HG03060 (cell line): ENCODE results near the gene CST5.
"Not testable (repeated sequence)": the region's sequence is repeated elsewhere in the genome, so short reads cannot be mapped to it uniquely, and the experiment has no call there.

ENCODE experiments used
- ATAC-seq: cut with Tn5 transposase; IDR thresholded peaks from one replicate; pipeline ENCODE4 v1.9.1; 2021; ENCODE audit warnings: low read depth, moderate number of reproducible peaks; ENCODE audit not compliant: unreplicated experiment

The CST5 gene, protein sequence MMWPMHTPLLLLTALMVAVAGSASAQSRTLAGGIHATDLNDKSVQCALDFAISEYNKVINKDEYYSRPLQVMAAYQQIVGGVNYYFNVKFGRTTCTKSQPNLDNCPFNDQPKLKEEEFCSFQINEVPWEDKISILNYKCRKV

DNA sequence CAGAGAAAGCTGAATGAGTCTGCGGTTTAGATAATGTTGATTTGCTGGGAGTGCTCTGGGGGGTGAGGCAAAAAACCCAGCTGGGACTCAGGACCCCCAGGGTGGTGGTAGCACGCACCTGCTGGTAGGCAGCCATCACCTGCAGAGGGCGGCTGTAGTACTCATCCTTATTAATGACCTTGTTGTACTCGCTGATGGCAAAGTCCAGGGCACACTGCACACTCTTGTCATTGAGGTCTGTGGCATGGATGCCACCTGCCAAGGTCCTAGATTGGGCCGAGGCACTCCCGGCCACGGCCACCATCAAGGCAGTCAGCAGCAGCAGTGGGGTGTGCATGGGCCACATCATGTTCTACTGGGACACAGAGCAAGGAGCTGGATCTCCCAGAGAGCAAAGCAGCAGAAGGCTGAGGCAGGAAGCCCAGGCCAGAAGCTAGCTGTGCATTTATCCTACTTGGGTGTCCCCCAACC is at the start of gene CST5:
Gene CST5 (minus strand): TSS at position 421 of the 471 bp plus-strand sequence. CDS start 72 bp downstream, at position 349.
- ATAC-seq: no peak

DNA sequence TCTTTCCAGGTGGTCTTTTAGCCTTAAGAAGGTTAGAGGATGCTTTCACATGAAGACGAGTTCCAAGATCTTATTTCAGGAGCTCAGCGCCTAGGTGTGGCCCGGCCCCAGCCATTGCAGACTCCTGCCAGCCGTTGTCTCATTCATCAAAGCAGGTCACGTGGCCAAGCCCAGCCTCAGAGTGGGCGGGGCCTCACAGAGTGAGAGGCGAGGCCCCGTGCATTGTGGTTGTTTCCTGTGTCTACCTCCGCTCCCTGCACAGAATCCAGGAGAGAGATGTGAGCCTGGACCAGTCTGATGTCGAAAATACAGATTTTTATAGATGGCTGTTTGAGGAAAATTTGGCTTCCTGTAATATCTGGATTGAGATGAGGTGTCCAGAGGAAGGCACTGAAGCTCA is 49.2 kb upstream of the CST5 start:
- ATAC-seq: no peak

DNA sequence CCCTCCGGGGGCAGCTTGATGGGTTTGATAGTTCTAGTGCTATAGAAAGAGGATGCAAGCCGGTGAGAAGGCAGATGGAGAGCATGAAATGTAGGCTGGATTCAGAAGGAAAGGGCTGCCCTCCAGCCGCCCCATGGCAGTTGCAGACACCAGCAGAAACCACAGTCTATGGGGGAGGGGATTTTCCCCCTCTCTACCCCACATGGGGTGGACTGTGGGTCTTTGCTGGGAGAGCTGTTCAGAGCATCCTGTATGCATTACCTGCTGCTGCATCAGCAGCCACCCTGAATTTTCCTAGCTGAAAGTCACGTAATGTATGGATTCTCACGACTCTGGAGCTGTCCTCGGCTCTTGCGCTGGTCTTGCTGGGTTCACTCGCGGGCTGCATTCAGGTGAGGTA is 48.8 kb upstream of the CST5 start:
- no peak for ATAC-seq

DNA sequence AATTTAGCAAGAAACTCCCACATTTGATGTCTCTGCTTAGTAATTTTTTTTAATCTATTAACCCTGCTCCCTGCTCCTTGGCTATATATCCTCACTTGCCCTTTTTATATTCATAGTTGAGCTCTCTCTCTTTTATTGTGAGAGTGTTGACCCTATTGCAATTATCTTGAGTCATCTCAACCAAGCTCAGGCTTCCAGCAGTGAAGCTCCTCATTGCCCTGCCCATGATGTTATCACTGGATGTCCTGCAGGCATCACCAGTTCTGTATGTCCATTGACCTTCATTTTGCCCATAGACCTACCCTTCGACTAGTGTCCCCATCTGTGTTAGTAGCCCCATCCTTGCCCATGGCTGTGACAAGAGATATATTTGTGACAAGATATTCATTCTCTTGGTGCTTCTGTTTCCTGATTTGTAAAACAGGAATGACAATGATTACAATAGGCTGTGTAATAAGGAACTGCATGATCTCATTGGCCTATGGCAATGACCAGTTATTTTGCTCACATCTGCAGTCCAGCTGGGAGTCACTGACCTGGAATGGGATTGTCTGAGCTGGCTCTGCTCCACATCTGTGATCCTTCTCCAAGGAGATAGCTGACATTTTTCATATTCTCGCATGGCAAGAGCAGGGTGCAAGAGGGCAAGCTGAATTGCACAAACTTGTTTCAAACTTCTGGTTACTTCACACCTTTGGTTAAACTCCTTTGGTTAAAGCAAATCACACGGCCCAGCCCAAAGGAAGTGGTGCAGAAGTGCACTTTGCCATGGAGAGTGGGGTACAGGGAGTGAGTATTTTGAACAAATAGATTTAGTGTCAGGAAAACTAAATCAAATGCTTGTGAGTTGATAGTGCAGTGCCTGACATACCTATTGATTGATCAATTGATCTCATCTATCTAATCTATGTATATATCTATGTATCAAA is 47.7 kb upstream of the CST5 start:
- no peak for ATAC-seq

DNA sequence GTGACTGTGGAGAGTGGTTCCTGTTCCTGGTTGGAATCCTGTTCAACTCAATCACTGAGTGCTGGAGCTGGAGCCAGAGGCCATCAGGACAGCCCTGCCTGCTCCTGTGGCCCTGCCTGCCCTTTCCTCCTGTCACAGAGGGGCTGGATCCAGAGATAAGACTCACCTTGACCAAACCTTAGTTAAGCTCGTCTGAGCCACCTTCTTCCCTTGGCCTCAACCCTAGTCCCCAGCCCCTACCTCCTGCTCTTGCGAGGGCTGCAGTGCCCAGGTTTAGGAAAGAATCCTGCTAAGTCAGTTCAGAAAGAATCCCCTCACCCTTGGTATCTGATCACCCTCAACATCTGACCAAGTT is 47.0 kb upstream of the CST5 start:
- no peak for ATAC-seq

DNA sequence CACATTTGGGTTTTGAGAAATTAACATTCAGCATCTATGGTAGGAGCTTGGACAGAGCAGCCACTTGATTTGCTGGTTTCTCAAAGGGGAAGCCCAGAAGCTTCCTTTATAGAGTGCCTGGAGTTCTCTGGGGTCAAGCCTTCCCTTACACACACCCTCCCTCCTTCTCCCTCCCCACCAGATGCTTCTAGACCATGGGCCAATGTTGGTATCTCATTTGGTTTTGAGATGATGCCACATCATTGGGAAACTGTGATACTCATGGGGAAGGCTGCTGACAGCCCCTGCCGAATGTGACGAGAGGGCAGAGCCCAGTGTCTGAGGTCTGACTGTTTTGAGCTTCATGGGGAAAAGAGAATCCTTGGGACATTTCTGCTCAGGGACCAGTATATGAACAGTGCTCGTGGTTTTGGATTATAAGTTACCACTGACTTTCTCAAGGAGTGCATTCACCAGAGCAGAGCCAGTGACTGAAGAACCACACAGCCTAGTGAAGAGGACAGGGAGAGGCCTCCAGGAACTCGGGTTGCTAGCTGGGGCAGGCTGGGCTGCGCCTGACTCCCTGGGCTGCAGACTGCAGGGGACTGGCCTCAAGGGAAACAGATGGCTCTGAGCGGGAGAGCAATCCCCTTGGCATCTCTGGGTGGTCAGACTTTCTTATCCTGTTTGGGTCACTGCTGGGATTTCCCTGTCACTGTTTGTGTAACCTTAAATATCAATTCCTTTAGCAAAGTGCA is 46.4 kb upstream of the CST5 start:
- ATAC-seq: no peak

DNA sequence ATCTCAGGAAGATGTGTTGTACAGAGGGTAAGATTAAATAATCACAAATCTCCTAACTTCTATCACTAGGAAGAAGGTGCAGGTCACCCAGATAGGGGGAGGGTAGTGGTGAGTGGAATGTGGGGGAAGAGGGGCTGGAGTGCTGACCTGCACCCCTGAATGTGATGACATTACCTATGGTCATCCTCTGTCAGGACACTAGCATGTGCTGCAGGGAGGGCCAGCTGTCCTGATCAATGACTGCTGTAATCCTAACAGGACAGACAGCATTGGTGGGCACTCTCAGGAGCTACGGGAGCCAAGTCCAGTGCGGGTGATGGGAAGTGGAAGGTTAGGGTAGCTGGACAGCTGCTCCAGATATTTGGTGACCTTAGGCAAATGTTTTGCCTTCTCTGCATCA is 45.2 kb upstream of the CST5 start:
- no peak for ATAC-seq

DNA sequence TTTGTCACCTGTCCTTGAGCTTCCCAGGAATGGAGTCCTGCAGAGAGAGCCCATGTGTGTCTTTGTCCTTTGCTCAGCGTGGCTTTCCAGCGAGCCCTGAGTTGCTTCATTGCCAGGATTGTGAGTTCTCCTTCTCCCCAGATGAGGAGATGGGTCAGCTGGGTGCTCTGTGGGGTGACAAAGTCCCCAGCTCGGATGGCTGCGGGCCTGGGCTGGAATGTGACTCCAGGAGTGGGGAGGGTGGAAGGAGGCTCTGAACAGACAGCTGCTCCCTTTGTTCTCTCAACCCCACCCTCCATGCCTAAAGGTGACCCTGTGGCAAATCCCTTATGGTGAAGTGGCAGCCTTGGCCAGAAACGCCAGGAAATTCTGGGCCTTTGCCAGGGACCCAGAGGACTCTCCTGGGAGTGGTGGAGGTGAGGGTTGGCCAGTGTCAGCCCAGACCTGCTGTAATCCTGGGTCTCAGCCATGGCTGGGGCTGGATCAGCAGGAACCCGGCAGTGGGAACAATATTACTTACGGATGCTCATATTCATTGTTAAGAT is 44.4 kb upstream of the CST5 start:
- no peak for ATAC-seq

DNA sequence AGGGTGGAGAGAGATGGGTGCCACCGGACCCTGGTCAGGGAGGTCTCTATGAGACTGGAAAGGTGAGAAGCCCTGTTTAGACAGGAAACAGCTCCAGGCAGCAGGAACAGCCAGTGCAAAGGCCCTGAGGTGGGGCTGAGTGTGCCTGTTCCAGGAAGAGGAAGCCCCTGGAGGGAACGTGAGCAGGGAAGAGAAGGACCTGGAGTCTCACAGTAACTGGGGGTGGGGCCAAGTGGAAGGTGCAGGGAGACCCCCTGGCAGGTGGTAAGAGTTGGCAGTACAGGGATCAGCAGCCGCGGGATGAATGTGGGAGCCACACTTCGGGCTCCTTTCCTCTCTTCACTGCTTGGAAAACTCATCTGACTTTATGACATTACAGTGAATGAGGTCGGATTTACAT is 43.8 kb upstream of the CST5 start:
- ATAC-seq: no peak

DNA sequence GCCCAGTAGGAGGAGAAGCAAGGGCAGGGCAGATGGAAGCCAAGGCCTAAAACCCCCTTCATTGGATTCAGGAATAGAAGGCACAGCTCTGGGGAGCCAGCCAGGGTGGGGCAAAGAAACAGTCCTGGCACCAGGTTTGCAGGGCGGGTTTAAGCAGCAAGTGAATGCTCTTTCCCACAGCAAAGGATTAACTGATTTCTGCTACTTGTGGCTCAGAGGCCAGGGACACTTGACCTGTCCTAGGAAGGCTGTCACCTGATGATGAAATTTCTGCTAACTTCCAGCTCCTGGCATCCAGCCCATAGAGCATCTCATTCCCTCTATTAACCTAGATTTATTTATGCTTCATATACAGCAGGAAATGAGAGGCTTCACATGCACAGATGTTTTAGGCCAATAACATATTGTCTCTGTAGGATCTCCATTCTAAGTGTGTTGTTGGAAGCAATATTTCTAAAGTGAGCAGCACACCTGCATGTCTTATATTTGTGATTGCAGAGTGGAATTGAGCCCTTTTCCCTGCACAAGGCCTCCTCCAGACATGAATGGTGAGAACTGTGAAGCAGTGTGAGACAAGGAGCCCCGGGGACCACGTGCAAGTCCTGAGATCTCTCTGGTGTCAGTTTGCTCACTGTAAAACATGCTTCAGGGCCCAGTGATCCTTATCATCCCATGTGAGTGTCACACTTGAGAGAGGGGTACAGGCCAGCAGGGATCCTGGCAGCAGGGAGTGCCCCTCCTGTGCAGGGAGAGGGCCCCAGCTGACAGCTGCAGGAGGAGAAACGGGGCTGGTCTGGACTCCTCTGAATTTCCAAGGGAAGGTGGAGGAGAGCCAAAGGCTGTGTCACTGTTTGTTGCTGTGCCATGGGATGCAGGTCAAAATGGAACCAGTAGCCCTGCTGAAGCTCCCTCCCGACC is 41.1 kb upstream of the CST5 start:
- ATAC-seq: no peak

DNA sequence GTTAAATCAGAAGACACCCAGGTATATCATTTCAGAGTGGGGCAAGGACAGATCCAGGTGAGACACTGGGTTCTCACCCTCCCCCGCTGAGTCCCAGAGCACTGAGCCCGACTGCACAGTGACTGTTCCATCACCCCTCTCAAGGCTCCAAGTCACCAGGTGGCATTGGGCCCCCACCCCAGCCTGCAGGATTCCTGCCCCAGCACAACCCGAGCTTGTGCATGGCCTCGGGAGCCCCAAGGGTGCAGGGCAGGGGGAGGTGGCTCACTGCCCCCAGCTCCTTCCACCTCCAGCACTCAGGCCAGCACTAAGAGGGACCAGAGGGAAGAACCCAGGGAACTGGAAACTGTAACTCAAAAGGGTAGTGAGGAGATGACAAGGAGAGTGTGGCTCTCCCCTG is 39.3 kb upstream of the CST5 start:
- no peak for ATAC-seq

DNA sequence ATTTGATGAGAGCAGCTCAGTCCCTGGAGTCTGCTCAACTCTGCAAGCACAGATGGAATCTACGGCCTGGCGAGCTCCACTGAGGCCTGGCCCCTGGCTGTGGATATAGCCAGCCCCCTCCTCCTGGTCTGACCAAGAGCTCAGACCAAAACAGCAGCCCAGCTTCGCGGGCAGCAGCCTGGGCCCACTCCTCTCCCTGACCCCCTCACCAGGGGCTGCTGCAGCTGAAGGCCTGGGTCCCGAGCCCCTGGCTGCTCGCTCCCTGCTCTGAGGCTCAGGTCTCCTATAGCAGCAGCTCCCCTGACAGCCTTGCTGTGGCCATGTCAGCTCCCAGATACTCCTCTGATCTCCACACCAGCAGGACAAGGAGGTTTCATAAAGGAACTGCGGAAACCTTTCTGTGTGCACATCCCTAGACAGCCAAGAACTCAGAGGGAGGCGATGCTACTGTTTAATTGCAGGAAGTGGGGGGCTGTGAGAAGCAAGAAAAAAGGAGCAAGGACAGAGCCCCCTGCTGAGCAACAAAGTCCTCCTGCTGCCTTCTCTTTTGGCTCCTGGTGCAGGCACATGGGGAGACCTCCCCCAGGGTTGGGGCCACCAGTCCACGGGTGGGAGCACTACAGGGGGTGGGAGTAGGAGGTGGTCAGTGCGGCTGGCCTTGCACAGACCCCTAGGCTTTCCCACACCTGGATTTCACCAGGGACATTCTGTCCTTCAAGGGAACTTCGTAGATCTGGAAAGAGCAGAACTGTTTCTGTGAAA is 38.7 kb upstream of the CST5 start:
- no peak for ATAC-seq

DNA sequence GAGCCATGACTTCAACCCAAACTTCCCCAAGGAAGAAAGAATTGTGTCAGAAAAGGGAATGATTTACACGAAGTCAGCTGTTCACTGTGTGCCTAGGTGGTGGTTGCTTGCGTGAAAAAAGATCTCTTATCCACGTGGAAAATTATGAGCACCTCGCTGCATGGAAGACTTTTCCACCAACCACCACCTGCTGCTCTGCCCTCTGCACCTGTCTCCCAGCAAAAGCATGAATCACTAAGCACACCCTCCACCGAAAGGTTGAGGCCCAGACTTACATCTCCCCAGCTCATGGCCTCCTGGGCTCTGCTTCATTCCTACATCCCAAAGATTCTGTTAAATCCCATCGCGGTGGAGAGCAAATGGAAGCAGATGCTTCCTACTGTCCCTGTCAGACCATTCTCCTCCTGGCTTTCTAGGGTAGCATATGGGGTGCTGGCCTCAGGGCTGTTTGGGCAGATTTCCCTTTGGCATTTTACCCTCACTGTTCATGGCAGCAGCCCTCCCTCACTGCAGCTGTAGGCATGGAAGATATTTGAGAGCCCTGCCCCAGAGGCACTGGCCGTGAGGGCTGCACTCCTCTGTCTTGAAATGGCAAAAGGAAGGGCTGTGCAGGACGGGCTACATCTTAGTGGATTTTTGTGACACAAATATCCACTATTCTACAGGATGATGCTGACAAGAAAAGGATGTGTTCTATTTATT is 37.6 kb upstream of the CST5 start:
- ATAC-seq: no peak

DNA sequence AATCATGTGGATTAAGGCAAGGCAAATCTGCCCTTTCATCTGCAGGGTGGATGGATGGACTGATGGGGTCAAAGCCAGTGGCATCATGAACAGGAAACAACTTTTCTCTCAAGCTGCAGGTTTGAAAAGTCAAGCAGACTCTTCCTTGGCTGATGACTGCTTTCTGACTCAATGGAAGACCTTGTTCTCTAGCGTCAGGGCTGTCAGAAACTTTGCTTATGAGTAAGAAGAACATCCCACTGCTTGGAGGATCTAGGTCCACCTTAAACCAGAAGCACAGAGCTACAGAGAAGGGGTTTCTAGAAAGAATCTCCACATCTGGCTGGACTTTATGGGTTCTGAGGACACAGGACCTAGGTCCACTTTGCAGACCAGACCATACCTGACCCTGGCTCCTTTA is 36.3 kb upstream of the CST5 start:
- ATAC-seq: no peak

DNA sequence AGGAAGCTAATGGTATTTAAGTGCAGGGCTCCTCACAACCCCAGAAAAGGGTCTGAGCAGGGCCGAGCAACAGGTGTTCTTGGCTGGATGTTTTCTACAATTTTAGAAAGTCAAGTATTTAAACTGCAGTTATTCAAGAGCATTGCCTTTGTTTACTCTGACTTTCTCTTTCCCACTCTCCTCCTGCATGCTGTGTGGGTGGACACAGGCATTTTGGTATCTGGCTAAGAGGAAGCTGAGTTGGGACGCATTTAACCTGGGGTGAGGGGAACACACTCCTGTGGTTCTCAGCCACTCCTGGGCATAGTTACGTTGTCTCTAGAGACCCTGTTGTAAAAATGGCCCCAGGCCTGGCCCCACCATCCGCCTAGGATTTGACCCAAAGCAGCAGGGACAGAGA is 34.9 kb upstream of the CST5 start:
- ATAC-seq: not testable (repeated sequence)

DNA sequence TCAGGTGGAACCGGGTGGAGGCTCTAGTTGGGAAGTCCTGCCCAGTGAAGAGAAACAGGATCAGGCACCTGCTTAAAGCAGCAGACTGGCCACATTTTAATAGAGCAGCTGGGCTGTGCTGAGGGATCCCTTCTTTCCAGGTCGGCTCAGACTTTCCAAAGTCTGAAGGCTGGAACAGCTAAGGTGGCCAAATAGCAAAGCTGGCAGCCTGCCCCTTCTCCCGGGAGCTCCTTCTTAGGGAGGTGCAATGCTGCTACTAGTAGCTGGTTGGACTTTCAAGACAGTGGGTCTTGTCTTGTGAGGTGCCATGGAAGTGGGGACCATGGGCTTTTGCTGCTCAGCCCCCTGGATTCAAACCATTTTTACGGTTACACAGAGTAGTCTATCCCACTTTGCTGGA is 30.7 kb upstream of the CST5 start:
- ATAC-seq: no peak

DNA sequence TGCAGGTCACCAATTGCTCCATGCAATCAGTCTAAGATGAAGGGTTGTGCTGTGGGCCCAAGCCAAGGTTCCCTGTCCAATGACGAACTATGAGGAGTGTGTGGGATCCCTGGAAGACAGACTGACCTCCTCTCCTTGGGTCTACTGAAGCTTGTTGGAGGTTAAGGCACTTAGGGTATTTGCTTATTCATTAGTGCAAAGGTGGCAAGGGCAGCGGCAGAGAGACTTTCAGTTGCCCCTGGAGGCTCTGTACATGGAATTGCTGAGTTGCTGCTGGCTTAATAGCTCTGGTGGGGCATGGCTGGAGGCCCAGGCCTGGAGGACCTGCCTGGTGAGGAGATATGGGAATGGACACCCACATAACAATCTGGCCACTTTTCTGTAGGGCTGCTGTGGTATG is 29.8 kb upstream of the CST5 start:
- no peak for ATAC-seq

DNA sequence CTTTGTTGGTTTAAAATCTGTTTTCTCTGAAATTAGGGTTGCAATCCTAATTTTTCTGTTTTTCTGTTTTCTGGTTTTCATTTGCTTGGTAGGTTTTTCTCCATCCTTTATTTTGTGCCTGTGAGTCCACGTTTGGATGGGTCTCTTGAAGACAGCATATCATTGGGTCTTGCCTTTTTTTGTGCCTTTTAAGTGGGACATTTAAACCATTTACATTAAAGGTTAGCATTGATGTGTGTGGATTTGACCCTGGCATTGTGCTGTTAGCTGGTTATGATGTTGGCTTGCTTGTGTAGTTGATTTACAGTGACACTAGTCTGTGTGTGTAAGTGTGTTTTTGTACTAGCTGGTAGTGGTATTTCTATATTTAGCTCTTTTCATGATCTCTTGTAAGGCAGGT is 28.0 kb upstream of the CST5 start:
- no peak for ATAC-seq

DNA sequence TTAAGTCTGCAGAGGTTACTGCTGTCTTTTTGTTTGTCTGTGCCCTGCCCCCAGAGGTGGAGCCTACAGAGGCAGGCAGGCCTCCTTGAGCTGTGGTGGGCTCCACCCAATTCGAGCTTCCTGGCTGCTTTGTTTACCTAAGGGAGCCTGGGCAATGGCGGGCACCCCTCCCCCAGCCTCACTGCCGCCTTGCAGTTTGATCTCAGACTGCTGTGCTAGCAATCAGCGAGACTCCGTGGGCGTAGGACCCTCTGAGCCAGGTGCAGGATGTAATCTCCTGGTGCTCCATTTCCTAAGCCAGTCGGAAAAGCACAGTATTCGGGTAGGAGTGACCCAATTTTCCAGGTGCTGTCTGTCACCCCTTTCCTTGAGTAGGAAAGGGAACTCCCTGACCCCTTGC is 22.8 kb upstream of the CST5 start:
- not testable (repeated sequence) for ATAC-seq
